Tibial nerve (tissue), 4 donors: ENCODE measurements around the gene HMG20B. TPM values are rescaled to one million over a fixed set of nuclear protein-coding genes. Genes with fewer than 3 reads are reported as not detected.
"Not testable (repeated sequence)": the region's sequence is repeated elsewhere in the genome, so short reads cannot be mapped to it uniquely, and the experiment has no call there.

ENCODE experiments used
- DNase-seq, 2 donors: peaks; one replicate each; pipeline ENCODE4 v3.0.0-alpha.2; 2019; ENCODE audit warnings: low spot score in 2 of 2
- H3K27ac ChIP-seq, 4 donors: fragments of 200-600 bp; sonication (generic) in 3 of 4; one replicate each; pipeline ENCODE4 v1.5.1; 2017 to 2019; ENCODE audit warnings: mild to moderate bottlenecking in 1 of 4
- H3K27me3 ChIP-seq, 2 donors: fragments of 200-600 bp; sonication (generic) in 1 of 2; one replicate each; pipeline versions ENCODE4 v1.5.1 to v1.6.0; 2017 to 2019
- H3K36me3 ChIP-seq, 3 donors: fragments of 200-600 bp; sonication (generic); one replicate each; pipeline ENCODE4 v1.5.1; 2018 to 2019
- H3K4me1 ChIP-seq, 4 donors: fragments of 200-600 bp; sonication (generic) in 3 of 4; one replicate each; pipeline ENCODE4 v1.5.1; 2017 to 2019
- H3K4me3 ChIP-seq, 4 donors: fragments of 200-600 bp; sonication (generic) in 3 of 4; one replicate each; pipeline ENCODE4 v1.5.1; 2017 to 2019; ENCODE audit warnings: mild to moderate bottlenecking in 1 of 4, moderate library complexity in 1 of 4
- H3K9me3 ChIP-seq, 4 donors: fragments of 200-600 bp; sonication (generic) in 3 of 4; one replicate each; pipeline ENCODE4 v1.5.1; 2017 to 2019
- EP300 ChIP-seq, 2 donors: sonication (generic); formaldehyde crosslinking; IDR thresholded peaks; one replicate each; pipeline ENCODE4 v1.6.1; 2017; ENCODE audit warnings: antibody characterized with exemption in 2 of 2, mild to moderate bottlenecking in 1 of 2
- POLR2A ChIP-seq, 2 donors: fragments of 450-650 bp; IDR thresholded peaks; one replicate each; pipeline ENCODE4 v1.6.1; 2017; ENCODE audit warnings: antibody characterized with exemption in 2 of 2, mild to moderate bottlenecking in 2 of 2, moderate library complexity in 2 of 2
- WGBS, 2 donors: methylation state at CpG; one replicate each; pipeline ENCODE4 v1.1.5; 2018; 5-methylcytosine and 5-hydroxymethylcytosine counted together
- total RNA-seq, 4 donors: library from RNA; depleted of rRNA; stranded (reverse); fragments of >200 nt; gene quantifications; one replicate each; pipeline ENCODE4 v1.1.0, GENCODE V29; 2016
- TF ChIP-seq, protein P1 (sequence below), 5 experiments: fragments of 200-600 bp in 3 of 5; fragments of 450-650 bp in 2 of 5; sonication (generic) in 3 of 5; IDR thresholded peaks; one replicate each; pipeline ENCODE4 v1.5.1; 2016 to 2019; ENCODE audit warnings: antibody characterized with exemption in 5 of 5, mild to moderate bottlenecking in 3 of 5, moderate library complexity in 2 of 5

Gene HMG20B
- total RNA-seq, 4 donors from 2014 or later = 94.0 to 181 (median 153) TPM

DNA sequence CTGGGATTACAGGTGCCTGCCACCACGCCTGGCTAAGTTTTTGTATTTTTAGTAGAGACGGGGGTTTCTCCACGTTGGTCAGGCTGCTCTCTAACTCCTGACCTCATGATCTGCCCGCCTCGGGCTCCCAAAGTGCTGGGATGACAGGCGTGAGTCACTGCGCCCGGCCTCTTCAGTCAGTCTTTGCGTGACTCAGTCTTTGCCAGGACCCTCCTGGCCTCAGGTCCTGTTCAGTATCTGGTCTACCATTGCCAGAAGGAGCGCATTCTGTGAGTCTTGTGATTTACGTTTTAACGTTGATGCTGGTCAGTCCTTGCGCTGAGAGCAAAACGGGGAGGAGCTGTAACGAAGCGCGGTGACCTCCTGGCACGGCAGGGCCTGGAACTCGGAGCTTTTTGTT, 7.6 kb upstream of the HMG20B start:
- no peaks in the 10 kb centered on the region for H3K36me3 ChIP-seq
- H3K27ac ChIP-seq = no peak overlapping the region
- DNase-seq = no peak
- H3K4me1 ChIP-seq = peaks cover 0 to 3% (median 0%) of the 10 kb centered on the region in 4 donors
- H3K9me3 ChIP-seq = no peaks in the 10 kb centered on the region
- H3K4me3 ChIP-seq = no peak overlapping the region
- WGBS, 2 donors = 80 to 85% methylated on average over 19 of the region's 19 CpGs
- H3K27me3 ChIP-seq = no peaks in the 10 kb centered on the region
- TF ChIP-seq EP300 (IDR thresholded peaks at IDR 0.05) = no peak
- TF ChIP-seq, protein P1, sequence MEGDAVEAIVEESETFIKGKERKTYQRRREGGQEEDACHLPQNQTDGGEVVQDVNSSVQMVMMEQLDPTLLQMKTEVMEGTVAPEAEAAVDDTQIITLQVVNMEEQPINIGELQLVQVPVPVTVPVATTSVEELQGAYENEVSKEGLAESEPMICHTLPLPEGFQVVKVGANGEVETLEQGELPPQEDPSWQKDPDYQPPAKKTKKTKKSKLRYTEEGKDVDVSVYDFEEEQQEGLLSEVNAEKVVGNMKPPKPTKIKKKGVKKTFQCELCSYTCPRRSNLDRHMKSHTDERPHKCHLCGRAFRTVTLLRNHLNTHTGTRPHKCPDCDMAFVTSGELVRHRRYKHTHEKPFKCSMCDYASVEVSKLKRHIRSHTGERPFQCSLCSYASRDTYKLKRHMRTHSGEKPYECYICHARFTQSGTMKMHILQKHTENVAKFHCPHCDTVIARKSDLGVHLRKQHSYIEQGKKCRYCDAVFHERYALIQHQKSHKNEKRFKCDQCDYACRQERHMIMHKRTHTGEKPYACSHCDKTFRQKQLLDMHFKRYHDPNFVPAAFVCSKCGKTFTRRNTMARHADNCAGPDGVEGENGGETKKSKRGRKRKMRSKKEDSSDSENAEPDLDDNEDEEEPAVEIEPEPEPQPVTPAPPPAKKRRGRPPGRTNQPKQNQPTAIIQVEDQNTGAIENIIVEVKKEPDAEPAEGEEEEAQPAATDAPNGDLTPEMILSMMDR (IDR thresholded peaks at IDR 0.05) = no peak
- no peak for TF ChIP-seq POLR2A (IDR thresholded peaks at IDR 0.05)

GRCh38 chr19:3570042-3570441, 2.7 kb upstream of the HMG20B start:
- H3K4me3 ChIP-seq, H3K27me3 ChIP-seq, DNase-seq, H3K36me3 ChIP-seq, H3K9me3 ChIP-seq: not testable (repeated sequence)
- H3K27ac ChIP-seq = peak overlapping the region in 2 of 4 donors; percentile 72 to 88
- WGBS, 2 donors = 48 to 67% methylated on average over 11 of the region's 11 CpGs
- H3K4me1 ChIP-seq = peaks cover 0 to 45% (median 13%) of the 10 kb centered on the region in 4 donors

DNA sequence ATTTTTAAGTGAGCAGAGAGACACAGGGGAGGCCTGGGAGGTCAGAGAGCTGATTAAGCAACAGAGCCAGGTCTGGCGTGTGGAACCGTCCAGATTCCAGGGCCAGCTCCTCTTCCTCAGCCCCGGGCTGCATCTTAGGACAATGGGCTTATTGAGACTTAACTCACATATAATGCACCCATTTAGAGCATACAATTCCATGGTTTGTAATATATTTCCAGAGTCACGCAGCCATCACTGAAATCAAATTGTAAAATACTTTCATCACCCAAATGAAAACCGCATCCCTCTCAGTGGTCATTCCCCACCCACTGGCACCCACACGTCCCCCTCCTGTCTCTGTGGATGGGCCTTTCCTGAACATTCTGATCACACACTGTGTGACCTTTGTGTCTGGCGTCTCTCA, 2.1 kb upstream of the HMG20B start:
- Histone ChIP-seq H3K36me3 (peaks cover 0 to 15% (median 2%) of the 10 kb centered on the region in 3 donors), H3K27me3 (no peaks in the 10 kb centered on the region), H3K4me3 (no peak overlapping the region), H3K9me3 (no peaks in the 10 kb centered on the region), H3K4me1 (peaks cover 0 to 50% (median 13%) of the 10 kb centered on the region in 4 donors), H3K27ac (peak overlapping the region; percentile 6 to 88 (median 51))
- TF ChIP-seq, protein P1 (IDR thresholded peaks at IDR 0.05) = no peak
- no peak for DNase-seq
- WGBS, 2 donors = 31 to 49% methylated on average over 7 of the region's 7 CpGs

GRCh38 chr19:3572132-3572854, 451 bp upstream of the HMG20B start:
- no peak for TF ChIP-seq POLR2A (IDR thresholded peaks at IDR 0.05)
- TF ChIP-seq, protein P1 (IDR thresholded peaks at IDR 0.05) = peak in 1 of 5 experiments; percentile 6
- peak; percentile 46 to 91 for TF ChIP-seq EP300 (IDR thresholded peaks at IDR 0.05)
- Histone ChIP-seq H3K4me1 (peaks cover 0 to 67% (median 23%) of the 10 kb centered on the region in 4 donors), H3K4me3 (peak overlapping the region; percentile 25 to 85 (median 68)), H3K36me3 (peaks cover 0 to 27% (median 2%) of the 10 kb centered on the region in 3 donors), H3K9me3 (no peaks in the 10 kb centered on the region), H3K27me3 (no peaks in the 10 kb centered on the region), H3K27ac (peak overlapping the region; percentile 65 to 88 (median 78))
- WGBS, 2 donors = 1% methylated on average over 25 to 46 of the region's 48 CpGs
- DNase-seq = peak; percentile 99

- Histone ChIP-seq H3K27me3 (no peaks in the 10 kb centered on the region), H3K27ac (peak overlapping the region; percentile 65 to 88 (median 84)), H3K4me1 (peaks cover 0 to 67% (median 23%) of the 10 kb centered on the region in 4 donors), H3K4me3 (peak overlapping the region; percentile 63 to 85 (median 70)), H3K9me3 (no peaks in the 10 kb centered on the region), H3K36me3 (peaks cover 0 to 33% (median 2%) of the 10 kb centered on the region in 3 donors)
- 2 to 4% methylated on average over 34 of the region's 60 CpGs for WGBS, 2 donors
- no peak for DNase-seq
- TF ChIP-seq, protein P1 (IDR thresholded peaks at IDR 0.05) = no peak
- TF ChIP-seq POLR2A (IDR thresholded peaks at IDR 0.05) = no peak
- no peak for TF ChIP-seq EP300 (IDR thresholded peaks at IDR 0.05)
Observed at GRCh38 chr19:3573162-3573857, 566 bp downstream of the HMG20B start.
